AG09319 (cell line): ENCODE results near the gene GATB.

Experiments used
- DNase-seq: peaks from one replicate; pipeline ENCODE4 v3.0.0-alpha.2; 2010; ENCODE audit warnings: low read depth; ENCODE audit errors: extremely low read depth
- CTCF ChIP-seq: IDR thresholded peaks from 2 replicates; pipeline ENCODE4 v1.5.1; 2011; ENCODE audit warnings: low read depth, mild to moderate bottlenecking, inconsistent platforms, low read length, moderate library complexity

Gene GATB

GRCh38 chr4:151700566-151701316, 60.1 kb downstream of the GATB start:
- TF ChIP-seq CTCF, result no peak

DNA sequence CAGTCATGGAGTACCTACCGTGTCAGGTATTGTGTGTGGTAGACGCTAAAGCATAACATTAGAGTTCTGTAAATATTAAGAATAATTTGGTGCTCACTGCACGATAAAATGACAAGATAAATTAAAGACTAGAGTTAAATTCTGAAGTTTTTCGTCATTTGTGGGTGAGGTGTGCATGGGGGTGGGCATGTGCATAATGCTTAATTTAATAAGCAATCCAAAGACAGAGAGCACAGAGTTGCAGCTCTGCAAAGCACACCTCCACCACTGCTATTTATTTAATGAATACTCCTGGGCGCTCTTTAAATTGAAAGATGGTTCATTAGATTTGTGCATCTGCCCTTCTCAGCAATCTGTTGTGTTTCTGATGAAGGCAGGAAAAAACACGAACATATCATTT, 62.6 kb downstream of the GATB start:
- no peak for TF ChIP-seq CTCF

More at GRCh38 chr4:151700566-151701316, 60.1 kb downstream of the GATB start:
- DNase-seq, result no peak

DNA sequence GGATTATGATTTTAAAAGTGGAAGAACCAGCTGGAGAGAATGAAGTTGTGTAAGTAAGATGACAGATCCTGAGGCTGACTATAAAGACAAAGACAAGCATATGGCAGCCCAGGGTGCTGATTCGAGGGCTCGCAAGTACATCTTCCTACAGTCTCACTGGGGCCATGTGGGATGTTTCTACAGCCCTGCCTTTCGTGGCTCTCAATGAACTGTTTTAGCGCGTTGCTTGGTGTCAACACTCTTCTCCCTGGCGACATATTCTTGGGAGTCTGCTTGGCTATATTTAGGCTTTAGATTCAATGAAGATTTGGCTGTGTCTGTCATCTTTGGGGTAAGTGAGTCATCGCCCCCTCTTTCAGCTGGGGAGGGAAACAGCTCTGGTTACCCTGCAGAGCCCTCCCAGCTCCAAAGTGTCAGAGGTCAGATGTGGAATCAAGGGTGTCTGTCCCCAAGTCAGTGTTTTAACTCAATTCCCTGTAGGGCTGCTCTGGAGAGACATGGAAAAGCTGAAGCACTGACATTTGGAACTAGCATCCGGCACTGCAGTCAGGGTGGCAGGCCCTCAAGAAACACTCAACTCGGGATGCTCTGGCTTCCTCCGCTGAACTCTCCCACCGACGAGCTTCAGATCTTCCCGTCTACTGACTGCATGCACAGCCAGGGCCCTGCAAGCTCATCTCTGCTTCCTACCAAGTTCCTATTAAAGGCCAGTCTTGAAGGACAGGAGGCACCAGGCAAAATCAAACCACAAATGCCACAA, 65.7 kb downstream of the GATB start:
- no peak for DNase-seq
- TF ChIP-seq CTCF, result no peak

More for the DNA sequence above, 62.6 kb downstream of the GATB start:
- DNase-seq, result no peak

DNA sequence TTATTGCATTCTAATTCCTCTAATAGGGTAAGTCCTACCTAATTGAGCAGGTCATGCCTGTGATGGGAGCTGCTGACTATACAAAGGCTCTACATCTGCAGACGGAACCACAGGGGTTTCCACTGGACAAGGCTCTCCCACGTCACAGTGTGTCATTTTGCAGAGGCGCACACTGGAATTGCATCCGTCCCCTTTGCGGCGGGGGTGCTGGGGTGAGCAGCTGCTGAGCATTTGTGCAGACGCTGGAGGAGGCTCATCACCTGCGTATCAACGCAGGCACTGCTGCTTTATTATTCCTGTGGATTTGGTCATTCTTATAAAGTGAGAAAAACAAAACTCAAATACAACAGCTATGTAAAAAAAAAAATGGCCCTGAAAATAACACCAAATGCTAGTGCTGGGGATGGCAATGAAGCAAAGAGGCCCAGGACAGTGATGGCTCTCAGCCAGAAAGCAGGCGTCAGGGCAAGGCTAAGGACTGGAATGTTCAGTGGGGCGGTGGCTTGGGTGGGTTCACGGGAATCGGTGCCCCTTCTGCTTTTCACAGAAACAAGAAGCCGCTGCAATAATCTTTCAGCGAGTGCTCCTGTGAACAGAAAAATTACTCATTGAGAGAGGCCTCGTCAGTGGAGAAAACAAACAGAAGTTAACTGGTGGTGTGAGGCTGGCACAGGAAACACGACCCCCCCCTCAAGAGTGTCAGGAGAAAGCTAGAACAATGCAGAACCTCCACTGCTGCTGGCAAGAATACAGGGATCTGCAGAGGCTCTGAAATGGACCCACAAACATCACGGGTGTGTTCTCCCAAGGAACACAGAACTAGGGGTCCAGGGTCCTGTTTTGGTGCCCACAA, 67.8 kb downstream of the GATB start:
- DNase-seq, result no peak
- no peak for TF ChIP-seq CTCF

- TF ChIP-seq CTCF, result no peak
- DNase-seq, result no peak
Measured at GRCh38 chr4:151692443-151692782, 68.4 kb downstream of the GATB start.

GRCh38 chr4:151691639-151692442, 69.0 kb downstream of the GATB start:
- DNase-seq, result no peak
- TF ChIP-seq CTCF, result no peak
